ENCODE results near the gene EIF4E2. TPM values are rescaled to one million over a fixed set of nuclear protein-coding genes. Genes with fewer than 3 reads are reported as not detected.

Gene EIF4E2
- total RNA-seq, 1 donor from 2014 or later = 91.4 TPM

- DNase-seq (ENCODE audit: extremely low read depth, low read depth, low spot score) = no peak
Measured at GRCh38 chr2:232535761-232536530, 14.5 kb upstream of the EIF4E2 start.

- no peak for DNase-seq (ENCODE audit: extremely low read depth, low read depth, low spot score)
Measured at GRCh38 chr2:232537079-232537478, 13.4 kb upstream of the EIF4E2 start.

- DNase-seq (ENCODE audit: extremely low read depth, low read depth, low spot score) = no peak
Measured at GRCh38 chr2:232537499-232537898, 13.0 kb upstream of the EIF4E2 start.

GRCh38 chr2:232538671-232539070 lies 11.8 kb upstream of the EIF4E2 start:
- DNase-seq (ENCODE audit: extremely low read depth, low read depth, low spot score) = no peak

DNA sequence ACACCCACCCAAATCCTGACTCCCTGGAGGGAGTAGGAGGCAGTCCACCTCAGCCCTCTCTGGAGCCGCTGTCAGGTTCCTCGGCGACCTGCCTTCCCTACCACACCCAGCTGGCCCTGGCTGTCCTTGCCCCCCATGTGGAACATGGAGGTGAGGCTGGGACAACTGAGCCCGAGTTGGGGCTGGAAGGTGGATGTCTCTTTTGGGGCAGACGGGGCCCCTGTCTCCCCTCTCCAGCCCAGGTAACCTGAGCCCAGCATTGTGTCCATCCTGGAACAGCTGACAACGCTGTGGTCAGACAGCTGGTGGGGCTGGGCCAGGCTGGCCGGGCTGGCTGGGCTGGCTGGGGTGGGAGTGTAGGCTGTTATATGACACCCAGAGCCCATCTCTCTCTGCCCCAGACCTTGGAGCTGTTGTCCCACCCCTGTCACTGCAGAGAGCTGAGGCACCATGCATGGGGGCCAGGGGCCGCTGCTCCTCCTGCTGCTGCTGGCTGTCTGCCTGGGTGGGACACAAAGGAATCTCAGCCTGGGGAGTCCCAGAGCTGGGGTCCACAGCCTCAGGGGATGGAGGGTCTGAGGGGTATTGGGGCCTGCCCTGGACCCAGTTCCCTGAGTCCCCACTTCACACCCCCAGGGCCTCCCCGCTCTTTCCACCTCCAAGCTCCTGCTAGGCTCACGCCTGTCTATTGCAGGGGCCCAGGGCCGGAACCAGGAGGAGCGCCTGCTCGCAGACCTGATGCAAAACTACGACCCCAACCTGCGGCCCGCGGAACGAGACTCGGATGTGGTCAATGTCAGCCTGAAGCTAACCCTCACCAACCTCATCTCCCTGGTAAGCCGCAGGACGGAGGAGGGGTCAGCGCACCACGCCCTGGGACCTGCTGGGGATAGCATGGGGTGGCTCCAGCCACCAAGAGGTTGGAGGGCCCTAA lies 10.9 kb upstream of the EIF4E2 start, which contains the start of gene CHRNG:
CHRNG (plus strand) TSS at position 395 of the 934 bp plus-strand sequence; CDS start at position 451, 56 bp downstream.
- DNase-seq (ENCODE audit: extremely low read depth, low read depth, low spot score) = no peak

- DNase-seq (ENCODE audit: extremely low read depth, low read depth, low spot score) = no peak
Measured at GRCh38 chr2:232540441-232541041, 9.9 kb upstream of the EIF4E2 start.

DNA sequence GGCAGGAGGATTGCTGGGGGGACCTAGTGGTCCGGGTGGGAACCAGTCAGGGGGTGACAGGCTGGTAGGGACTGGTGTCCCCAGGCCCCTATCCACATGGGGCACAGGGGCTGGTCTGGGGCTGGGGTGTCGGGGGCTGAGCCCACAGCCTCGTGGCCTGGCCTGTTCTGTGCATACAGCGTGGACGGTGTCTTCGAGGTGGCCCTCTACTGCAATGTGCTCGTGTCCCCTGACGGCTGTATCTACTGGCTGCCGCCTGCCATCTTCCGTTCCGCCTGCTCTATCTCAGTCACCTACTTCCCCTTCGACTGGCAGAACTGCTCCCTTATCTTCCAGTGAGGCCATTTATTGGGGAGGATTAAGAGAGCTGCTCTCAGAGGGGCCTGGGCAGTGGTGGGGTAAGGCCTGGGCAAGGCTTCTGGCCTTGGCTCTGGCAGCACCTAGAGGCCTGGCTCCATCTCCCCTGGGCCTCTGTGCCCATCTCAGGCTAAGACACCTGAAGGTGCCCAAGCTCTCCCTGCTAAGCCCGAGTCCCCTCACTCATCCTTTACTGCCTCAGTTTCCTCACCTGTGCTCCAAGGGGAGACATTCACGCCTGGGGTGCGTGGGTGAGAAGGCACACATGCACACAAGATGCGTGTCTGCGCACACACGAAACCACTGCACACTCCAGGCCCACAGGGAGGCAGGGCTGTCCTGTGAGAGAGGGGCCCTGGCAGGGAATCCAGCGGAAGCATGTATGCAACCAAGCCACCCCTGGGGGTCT lies 9.1 kb upstream of the EIF4E2 start:
- DNase-seq (ENCODE audit: extremely low read depth, low read depth, low spot score) = no peak

DNA sequence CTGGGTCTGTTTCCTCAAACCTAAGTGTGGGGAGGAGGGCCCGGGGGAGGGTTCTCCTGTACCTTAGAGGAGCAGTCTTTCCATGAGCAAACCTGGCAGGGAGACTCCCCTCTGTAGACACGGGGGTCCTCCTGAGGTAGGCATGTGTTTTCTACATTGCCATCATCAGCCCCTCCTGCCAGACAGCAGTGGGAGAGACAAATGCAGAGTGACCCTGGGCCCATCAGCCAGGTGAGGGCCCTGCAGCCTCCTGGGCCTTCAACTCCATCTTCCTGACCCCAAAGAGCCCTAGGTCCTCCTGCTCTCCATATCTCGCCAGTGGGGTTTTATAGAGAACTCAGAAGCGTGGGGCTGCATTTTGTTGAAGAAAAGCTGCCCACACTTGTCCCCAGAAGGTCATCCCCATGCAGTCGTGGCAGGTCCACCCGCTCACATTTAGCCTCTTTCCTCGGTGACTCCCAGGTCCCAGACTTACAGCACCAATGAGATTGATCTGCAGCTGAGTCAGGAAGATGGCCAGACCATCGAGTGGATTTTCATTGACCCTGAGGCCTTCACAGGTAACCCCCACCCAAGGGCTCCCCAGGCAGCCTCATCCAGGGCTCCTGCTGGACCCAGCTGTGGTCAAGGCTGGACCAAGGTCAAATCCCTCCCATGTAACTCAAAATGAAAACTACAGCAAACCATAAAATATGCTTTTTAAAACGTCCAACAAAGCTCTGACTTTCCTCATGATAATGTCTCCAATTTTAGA lies 8.4 kb upstream of the EIF4E2 start:
- no peak for DNase-seq (ENCODE audit: extremely low read depth, low read depth, low spot score)

DNA sequence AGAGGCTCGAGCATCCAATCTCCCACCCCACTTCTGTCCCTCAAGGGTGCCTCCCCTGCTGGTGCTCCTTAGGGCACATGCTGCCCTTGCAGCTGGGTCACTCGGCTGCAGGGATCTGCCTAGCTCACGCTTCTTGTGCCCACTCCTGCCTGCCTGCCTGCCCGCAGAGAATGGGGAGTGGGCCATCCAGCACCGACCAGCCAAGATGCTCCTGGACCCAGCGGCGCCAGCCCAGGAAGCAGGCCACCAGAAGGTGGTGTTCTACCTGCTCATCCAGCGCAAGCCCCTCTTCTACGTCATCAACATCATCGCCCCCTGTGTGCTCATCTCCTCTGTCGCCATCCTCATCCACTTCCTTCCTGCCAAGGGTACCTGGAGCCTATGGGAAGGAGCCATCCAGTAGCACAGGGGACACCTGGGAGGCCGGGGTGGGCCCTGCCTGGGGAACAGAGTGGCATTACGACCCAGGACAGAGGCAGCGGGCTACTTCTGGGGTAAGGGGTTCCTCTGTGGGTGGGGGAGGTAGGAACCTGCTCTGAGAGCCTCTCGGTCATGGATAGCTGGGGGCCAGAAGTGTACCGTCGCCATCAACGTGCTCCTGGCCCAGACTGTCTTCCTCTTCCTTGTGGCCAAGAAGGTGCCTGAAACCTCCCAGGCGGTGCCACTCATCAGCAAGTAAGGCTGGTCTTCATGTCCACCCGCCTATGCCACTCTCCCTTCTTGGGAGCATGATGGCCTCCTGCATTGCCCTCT lies 7.6 kb upstream of the EIF4E2 start:
- DNase-seq (ENCODE audit: extremely low read depth, low read depth, low spot score) = no peak

- DNase-seq (ENCODE audit: extremely low read depth, low read depth, low spot score) = no peak
Measured at GRCh38 chr2:232543491-232543890, 7.0 kb upstream of the EIF4E2 start.

GRCh38 chr2:232543928-232544631 lies 6.4 kb upstream of the EIF4E2 start:
- DNase-seq (ENCODE audit: extremely low read depth, low read depth, low spot score) = no peak

DNA sequence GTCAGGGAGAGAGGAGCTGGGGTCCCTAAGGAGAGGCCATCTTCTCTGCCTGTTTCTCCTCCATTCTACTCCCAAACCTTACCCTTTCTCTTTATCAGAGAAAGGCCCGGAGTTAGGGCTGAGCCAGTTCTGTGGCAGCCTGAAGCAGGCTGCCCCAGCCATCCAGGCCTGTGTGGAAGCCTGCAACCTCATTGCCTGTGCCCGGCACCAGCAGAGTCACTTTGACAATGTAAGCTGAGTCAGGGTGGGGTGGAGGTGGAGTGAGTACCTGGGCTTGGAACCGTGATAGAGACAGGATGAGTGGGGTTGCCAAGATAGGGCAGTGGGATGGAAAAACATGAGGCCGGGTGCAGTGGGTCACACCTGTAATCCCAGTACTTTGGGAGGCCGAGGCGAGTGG lies 5.8 kb upstream of the EIF4E2 start:
- no peak for DNase-seq (ENCODE audit: extremely low read depth, low read depth, low spot score)

DNA sequence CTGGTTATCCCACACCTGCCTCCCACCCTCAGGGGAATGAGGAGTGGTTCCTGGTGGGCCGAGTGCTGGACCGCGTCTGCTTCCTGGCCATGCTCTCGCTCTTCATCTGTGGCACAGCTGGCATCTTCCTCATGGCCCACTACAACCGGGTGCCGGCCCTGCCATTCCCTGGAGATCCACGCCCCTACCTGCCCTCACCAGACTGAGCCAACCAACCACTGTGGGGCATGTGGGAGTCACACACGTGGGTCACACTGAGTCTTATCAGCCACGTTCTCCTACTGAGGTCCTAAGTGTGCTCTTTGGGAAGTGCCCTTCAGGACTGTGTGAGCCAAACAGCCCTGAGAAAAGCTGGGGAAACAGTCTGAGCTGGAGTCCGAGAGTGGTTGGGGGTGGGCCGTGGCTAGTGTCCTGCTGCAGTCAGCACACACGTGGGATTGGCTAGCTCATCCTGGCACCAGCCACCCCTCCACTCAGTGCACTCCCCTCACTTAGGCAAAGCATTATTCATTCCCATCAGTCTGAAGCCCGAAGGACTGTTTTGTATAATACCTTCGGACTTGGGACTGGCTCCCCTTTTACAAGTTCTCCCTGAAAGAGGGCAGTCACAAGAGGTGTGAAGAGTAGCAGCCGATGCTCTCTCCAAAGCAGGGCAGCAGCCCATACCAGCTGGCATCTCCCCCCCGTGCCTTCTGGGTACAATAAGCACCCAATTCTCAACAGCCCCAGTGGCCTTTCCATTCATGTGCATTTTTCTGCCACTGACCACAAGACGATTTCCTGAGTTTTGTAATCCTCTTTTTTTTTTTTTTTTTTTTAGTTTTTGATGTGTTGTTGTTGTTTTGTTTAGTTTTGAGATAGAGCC lies 4.7 kb upstream of the EIF4E2 start:
- no peak for DNase-seq (ENCODE audit: extremely low read depth, low read depth, low spot score)

- no peak for DNase-seq (ENCODE audit: extremely low read depth, low read depth, low spot score)
Measured at GRCh38 chr2:232547991-232548390, 2.5 kb upstream of the EIF4E2 start.

- DNase-seq (ENCODE audit: extremely low read depth, low read depth, low spot score) = no peak
Measured at GRCh38 chr2:232549655-232550353, 685 bp upstream of the EIF4E2 start.

DNA sequence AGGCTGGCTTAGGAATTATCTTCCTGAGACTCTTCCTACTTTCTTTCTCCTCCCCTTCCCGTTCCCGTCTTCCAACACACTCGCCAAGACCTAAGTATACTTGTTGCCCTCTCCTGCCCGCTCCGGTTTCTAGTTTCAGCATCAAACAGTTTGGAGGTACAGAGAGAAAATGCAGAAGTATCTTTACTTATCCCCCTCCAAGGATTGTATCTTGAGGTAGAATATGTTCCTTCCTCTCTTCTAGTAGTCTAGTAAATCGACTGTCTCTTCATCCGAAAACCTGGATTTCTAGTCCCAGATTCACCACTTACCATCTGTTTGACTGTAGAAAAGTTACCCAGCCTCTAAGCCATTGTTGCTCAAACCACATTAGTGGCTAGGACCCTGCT lies 755 bp downstream of the EIF4E2 start:
- no peak for DNase-seq (ENCODE audit: extremely low read depth, low read depth, low spot score)

- DNase-seq (ENCODE audit: extremely low read depth, low read depth, low spot score) = no peak
Measured at GRCh38 chr2:232551776-232552175, 1.3 kb downstream of the EIF4E2 start.

All from glomerular endothelial cell (primary cell).